Glomerular endothelial cell (primary cell): ENCODE measurements around the gene PPP1R2B. TPM values are rescaled to one million over a fixed set of nuclear protein-coding genes. Genes with fewer than 3 reads are reported as not detected.

Experiments
- DNase-seq: peaks from one replicate; pipeline ENCODE4 v3.0.0-alpha.2; 2011; ENCODE audit warnings: low read depth, low spot score; ENCODE audit errors: extremely low read depth
- total RNA-seq: library from RNA; depleted of rRNA; stranded (reverse); fragments of >200 nt; gene quantifications from 2 replicates; pipeline ENCODE4 v1.2.3, GENCODE V29; 2015

Gene PPP1R2B
- total RNA-seq, 1 donor from 2014 or later: not detected

- no peak for DNase-seq
Observed at GRCh38 chr5:156871212-156871611, 21.1 kb downstream of the PPP1R2B start.

- no peak for DNase-seq
Observed at GRCh38 chr5:156879665-156880285, 29.7 kb downstream of the PPP1R2B start.

GRCh38 chr5:156883316-156883875, 33.3 kb downstream of the PPP1R2B start:
- no peak for DNase-seq

GRCh38 chr5:156888520-156888919, 38.4 kb downstream of the PPP1R2B start:
- no peak for DNase-seq

- no peak for DNase-seq
Observed at GRCh38 chr5:156892223-156892622, 42.1 kb downstream of the PPP1R2B start.

GRCh38 chr5:156892864-156893263, 42.8 kb downstream of the PPP1R2B start:
- no peak for DNase-seq

GRCh38 chr5:156893517-156893916, 43.4 kb downstream of the PPP1R2B start:
- DNase-seq: no peak

- DNase-seq: no peak
Observed at GRCh38 chr5:156896546-156896945, 46.5 kb downstream of the PPP1R2B start.

Other genes with a start within 250 kb of the PPP1R2B start
- gene TIMD4, start 112.9 kb downstream of the PPP1R2B start, total RNA-seq: not detected in 2 replicates
- 0.15 TPM in 1 of 2 replicates, not detected in the other for gene HAVCR1, start 208.8 kb downstream of the PPP1R2B start, total RNA-seq